Measurements from ENCODE around the gene CHRNE.
"Not testable (repeated sequence)": the region's sequence is repeated elsewhere in the genome, so short reads cannot be mapped to it uniquely, and the experiment has no call there.

The CHRNE gene

DNA sequence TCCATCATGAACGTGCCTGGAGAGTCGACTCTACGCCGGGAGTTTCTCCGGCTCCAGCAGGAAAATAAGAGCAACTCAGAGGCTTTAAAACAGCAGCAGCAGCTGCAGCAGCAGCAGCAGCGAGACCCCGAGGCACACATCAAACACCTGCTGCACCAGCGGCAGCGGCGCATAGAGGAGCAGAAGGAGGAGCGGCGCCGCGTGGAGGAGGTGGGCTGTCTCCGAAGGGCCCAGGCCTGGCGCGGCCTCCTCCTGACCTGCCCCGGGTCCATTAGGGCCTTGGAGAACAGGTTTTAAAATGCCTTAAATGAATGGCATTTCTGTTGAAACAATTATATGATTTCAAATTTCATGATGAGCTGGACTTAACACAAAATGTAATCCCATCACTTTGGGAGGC, 15.3 kb downstream of the CHRNE start:
- DNase-seq (ENCODE audit: low spot score): no peak

DNA sequence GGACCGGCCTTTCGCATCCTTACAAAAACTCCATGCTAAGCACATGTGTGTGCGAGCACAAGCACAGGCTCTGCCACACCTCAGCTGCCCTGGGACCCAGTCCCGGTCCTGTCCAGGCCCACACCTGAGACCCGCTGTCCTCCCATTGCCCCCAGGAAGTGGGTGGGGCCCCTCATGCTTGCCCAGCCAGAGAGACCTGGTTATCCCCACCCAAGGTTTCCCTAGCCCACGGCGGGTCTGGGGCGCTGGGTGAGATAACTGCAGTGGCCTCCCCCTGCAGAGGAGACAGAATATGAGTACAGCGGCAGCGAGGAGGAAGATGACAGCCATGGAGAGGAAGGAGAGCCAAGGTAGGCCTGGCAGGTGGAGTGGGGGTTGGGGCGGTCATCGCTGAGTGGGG, 16.1 kb downstream of the CHRNE start:
- DNase-seq (ENCODE audit: low spot score): no peak

DNA sequence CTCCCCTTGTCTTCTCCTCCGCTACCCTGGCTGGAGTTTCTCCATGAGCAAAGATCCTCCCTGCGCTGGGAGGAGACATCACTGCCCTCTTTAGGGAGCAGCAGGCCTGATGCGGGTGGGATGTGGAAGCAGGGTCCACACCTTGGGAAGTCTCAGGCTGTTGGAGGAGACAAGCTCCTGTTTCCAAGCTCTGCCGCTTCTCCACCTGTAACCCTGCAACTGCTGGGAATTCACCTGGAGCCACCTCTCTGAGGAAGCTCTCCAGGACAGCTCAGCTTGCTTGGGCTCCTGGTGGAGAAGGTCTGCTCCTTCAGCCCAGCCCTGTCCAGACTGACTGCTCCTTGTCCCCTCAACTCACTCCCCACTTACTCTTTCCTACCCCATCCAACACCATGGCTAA, 18.4 kb downstream of the CHRNE start:
- no peak for DNase-seq (ENCODE audit: low spot score)

DNA sequence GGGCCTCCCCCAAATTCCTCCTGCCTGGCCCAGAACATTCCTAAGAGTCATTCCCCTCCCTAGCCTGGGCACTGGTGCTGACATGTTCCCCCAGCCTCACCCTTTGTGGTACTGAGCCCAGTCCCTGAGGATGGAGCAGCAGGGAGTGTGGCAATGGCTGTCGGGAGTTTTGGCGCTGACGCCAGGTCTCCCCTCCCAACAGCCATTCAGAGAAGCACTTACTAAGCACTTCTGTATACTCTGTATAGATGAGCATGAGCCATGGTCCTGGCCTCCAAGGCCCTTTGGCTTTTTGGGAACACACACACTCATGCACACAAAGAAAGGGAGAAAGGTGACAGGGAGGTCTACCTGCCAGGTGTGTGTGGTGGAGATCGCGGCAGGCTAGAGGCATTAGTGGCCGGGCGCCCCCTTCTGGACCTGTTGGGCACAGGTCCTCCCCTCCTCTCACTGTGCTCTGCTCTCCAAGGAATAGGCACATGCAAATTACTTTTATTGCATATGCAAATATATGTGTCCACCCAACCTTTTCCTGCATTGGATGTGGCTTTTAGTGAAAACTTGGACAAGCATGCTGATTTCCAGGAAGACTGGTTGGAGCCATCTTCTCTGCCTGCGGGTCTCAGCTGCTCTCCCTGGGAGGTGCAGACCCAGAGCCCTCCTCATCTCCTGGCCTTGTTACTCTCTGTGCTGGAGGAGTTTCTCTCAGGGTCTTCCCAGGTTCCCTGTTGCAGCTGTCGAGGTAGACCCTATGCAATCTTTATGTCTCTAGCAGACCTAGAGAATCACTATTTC, 20.9 kb downstream of the CHRNE start:
- DNase-seq (ENCODE audit: low spot score): peak; percentile 70

DNA sequence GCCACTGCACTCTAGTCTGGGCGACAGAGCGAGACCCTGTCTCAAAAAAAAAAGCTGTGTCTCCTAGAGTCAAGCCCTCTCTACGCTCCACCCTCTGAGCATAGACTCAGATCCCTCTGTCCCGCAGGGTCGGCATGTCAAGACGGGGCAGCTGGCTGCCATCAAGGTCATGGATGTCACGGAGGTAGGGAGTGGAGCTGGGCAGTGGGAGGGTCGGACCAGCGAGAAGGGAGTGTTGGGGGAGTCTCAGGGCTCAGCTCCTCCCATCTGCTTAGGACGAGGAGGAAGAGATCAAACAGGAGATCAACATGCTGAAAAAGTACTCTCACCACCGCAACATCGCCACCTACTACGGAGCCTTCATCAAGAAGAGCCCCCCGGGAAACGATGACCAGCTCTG, 22.0 kb downstream of the CHRNE start:
- DNase-seq (ENCODE audit: low spot score): no peak

DNA sequence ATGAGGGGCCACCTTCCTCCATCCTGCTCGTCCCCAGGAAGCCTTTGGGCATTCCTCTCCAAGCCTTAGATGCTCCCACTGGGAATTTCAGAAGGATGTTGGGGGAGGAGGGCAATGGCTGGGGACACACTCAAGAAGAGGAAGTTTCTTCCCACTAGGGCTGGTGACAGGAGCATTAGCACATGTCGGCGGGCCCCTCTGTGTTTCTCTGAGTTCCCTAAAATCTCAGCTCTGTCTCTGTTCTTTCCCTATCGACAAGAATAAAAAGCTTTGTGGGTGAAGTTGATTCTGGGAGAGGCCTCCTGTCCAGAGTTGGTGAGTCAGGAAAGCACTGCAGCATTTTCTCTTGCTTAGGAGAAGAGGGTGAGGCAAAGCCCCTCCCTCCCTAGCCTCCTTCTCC, 23.3 kb downstream of the CHRNE start:
- no peak for DNase-seq (ENCODE audit: low spot score)

DNA sequence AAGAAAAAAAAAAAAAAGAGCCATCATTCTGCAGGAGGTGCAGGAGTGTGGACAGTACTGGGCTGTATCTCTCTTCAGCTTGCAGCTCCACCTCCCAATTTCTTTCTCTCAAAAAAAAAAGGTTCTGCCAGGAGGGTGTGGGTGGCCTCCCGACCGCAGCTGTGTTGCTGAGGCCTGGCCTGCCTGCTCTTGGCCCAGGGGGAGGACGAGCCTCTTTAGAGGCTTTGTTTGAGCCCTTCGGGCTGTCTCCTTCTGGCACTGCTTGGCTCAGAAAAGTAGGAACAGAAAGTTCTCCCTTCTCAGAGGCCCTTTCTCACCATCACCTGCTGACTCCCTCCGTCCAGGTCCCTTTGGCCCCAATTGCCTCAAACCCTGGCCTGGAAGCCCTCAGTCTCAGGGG, 25.8 kb downstream of the CHRNE start:
- DNase-seq (ENCODE audit: low spot score): no peak

DNA sequence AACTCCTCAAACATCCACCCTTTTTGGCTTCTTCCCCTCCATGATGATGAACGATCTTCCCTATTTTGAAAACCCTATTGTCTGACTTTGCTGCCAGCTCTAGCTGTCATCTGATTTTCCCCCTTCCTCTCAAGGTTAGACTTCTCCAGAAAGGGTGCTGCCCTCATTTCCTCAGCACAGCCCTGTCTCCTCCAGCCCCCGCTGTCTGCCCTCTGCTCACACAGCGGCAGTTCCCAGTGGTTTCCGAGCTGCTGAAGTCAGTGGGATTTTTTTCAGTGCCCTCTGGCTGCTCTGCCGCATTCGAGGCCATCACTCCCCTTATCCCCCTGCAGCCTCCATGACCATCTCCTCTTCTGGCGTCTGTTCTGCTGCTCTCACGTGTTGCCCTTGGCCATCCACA, 30.1 kb downstream of the CHRNE start:
- no peak for DNase-seq (ENCODE audit: low spot score)

DNA sequence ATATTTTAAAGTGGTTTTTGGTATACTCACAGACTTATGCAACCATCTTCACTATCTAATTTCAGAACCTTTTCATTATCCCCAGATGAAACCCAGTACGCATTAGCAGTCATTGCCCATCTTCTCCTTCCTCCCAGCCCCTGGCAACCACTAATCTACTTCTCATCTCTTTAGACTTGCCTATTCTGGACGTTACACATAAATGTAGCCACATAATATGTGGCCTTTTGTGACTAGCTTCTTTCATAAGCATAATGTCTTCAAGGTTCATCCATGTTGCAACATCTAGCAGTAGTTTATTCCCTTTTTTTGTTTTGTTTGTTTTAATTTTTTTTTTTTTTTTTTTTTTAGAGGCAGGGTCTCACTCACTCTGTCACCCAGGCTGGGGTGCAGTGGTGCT, 32.0 kb downstream of the CHRNE start:
- no peak for DNase-seq (ENCODE audit: low spot score)

DNA sequence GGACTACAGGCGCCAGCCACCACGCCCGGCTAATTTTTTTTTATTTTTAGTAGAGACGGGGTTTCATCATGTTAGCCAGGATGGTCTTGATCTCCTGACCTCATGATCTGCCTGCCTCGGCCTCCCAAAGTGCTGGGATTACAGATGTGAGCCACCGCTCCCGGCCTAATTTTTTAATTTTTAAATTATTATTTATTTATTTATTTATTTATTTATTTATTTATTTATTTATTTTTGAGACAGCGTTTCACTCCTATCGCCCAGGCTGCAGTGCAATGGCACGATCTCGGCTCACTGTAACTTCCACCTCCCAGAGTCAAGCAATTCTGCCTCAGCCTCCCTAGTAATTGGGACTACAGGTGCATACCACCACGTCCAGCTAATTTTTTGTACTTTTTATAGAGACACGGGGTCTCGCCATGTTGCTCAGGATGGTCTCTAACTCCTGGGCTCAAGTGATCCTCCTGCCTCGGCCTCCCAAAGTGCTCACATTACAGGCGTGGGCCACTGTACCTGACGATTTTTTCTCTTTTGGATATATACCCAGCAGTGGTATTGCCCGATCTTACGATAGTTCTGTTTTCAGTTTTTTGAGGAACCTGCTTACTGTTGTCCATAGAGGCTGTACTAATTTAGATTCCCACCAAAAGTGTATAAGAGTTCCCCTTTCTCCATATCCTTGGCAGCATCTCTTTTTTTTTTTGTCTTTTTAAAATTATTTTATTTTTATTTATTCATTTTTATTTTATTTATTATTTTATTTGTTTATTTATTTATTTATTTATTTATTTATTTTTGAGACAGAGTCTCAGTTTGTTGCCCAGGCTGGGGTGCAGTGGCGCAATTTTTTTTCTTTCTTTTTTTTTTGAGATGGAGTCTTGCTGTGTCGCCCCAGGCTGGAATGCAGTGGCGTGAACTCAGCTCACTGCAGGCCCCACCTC, 33.6 kb downstream of the CHRNE start:
- DNase-seq (ENCODE audit: low spot score): not testable (repeated sequence)

DNA sequence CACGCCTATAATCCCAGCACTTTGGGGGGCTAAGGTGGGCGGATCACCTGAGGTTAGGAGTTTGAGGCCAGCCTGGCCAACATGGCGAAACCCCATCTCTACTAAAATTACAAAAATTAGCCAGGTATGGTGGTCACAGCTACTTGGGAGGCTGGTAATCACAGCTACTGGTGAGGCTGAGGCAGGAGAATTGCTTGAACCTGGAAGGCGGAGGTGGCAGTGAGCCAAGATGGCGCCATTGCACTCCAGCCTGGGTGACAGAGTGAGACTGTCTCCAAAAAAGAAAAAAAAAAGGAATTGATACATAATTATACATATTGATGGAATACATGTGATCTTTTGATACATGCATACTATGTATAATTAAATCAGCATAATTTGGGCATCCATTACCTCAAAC, 35.4 kb downstream of the CHRNE start:
- DNase-seq (ENCODE audit: low spot score): not testable (repeated sequence)

DNA sequence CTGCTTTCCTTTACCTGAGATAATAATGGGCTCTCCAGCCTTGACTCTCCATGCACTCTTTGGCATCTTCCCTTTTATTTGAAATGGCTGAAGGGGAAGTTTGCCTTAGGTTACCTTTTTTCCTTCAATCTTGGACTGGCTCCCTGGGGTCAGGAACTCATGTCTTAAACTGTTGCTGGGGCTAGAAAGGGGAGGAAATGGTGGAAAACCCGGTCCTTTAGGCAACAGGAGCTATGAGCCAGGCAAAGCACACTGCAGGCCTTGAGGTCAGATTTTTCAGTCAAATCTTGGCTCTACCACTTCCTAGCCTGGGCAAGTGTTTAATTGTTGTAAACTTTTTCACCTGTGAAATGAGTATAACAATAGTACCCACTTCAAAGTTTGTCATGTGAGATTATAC, 39.6 kb downstream of the CHRNE start:
- DNase-seq (ENCODE audit: low spot score): no peak

DNA sequence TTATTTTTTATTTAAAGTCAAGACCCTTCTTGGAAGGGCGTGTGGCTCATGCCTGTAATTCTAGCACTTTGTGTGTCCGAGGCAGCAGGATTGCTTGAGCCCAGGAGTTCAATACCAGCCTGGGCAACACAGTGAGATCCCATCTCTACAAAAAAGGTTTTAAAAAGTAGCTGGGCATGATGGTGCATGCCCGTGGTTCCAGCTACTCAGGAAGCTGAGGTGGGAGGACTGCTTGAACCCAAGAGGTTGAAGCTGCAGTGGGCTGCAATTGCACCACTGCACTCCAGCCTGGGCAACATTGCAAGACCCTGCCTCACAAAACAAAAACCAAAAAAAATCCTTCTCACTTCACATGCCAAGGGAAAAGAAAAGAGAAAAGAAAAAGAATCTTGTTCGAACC, 40.2 kb downstream of the CHRNE start:
- DNase-seq (ENCODE audit: low spot score): no peak

DNA sequence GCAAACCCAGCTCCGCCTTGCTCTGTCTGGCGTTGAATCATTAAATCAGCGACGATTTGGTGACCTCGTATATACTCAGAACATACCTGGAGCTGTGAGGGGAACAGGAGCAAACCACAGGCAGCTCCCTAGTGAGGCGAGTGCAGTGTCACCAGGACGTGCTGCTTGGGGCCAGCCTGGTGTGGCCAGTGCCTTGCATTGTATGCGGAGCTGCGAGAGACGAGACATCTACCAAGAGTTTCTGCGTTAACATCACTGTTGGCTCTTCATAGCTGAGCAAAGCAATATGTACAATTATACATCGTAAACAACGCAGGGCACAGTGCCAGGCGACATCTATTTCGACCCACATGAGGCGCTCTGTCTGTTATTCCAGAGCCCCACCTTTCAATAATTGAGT, 41.8 kb downstream of the CHRNE start:
- DNase-seq (ENCODE audit: low spot score): no peak

DNA sequence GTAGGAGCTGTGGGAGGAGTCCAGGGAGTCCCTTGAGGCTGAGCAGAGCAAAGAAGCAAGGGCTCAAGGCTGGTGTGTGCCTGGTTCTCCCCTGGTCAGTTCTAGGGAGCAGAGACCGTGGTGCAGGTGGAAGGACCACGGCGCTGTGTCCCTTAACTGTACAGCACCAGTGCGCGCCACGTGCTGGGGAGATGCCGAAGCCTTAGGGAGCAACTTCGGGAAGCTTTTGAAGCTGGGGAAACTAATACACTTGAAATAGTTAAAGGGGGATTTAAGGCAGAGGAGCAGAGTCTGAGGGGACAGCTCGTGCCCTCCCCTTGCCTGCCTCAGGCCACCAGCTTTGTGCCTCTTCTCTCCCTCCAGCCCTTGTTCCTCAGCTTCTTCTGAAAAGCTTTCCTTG, 42.2 kb downstream of the CHRNE start:
- no peak for DNase-seq (ENCODE audit: low spot score)

DNA sequence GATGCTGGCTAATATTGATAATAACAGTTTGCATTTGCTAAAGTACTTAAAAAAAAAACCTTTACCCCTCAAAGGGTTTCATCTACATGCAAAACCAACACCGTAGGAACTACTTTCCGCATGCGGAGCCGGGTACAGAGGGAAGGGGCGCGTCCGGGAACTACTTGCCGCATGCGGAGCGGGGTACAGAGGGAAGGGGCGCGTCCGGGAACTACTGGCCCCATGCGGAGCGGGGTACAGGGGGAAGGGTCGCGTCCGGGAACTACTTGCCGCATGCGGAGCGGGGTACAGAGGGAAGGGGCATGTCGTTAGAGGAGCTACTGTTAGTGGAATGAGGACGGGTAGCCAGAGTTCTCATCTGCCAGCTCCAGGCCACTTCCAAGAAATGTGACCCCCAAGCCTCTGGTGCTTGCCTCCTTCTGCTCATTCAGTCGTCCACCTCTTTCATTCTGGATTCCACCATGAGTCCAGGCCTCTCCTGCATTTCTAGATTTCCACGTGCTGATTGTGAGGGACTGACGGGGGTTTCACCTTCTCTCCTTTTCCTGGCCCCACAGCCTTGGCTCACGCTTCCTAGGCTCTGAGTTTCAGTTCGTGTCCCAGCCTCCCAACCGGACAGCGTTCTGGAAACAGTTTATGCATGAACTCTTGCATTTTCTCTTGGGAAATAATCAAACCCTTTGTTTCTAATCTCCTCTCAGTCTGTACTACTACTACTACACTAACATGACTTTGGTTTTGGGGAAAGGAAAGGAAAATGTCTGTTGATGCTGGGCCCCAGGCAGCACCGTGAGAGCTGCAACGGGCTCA, 42.9 kb downstream of the CHRNE start:
- DNase-seq (ENCODE audit: low spot score): no peak

DNA sequence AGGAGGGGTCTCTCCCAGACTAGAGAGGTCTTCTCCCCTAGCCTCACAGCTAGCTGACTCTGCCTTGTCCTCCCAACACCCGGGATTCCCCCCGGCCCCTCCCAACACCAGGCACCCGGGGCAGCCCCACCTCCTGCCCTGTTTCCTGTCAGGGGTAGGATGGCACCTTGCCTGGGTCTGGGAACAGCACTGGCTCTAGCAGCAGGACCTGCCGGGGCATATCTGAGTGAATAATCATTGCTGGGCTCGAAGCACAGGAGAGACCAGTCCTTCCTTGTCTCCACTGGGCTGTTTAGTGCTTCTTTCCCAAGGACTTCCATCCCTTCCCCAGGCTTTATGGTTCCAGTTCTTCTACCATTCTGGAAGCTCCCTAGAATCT, 44.0 kb downstream of the CHRNE start:
- peak; percentile 52 for DNase-seq (ENCODE audit: low spot score)

DNA sequence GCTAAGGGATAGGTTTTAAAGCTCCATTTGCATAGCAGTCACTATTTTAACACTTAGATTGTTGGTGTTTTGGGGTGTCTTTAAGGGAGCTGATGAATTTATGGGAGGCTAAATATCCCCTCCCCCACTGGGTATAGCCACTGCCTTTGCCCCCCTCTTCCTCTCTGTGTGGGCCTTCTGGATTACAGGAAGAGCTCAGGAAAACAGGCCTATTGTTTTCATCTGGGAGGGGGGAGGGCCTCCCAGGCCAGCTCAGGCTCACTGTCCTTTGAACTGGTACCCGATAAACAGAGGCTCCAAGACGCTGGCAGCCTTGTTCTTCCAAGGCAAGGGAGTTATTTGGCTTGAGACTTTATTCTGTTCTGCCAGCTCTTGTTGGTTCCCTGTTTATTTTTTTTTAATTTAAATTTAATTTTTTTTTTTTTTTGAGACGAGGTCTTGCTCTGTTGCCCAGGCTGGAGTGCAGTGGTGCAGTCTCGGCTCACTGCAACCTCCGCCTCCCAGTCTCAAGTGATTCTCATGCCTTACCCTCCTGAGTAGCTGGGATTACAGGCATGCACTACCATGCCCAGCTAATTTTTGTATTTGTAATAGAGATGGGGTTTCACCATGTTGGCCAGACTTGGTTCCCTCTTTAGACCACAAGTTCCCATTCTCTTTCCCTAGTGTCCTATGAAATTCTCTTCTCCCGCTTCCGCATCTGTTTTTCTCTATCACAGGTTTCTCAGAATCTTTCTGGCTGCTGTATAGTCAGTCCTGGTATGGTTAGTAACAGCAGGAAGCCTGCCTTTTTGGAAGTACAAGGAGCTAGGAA, 44.6 kb downstream of the CHRNE start:
- no peak for DNase-seq (ENCODE audit: low spot score)

DNA sequence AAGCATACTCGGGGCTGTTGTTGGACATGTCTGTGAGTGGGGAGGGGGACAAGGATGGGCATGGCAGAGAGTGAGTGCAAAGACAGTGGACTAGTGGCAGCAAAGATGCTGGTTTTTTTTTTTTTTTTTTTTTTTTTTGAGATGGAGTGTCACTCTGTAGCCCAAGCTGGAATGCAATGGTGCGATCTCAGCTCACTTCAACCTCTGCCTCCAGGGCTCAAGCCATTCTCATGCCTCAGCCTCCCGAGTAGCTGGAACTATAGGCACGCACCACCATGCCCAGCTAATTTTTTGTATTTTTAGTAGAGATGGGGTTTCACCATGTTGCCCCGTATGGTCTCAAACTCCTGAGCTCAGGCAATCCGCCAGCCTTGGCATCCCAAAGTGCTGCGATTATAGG, 45.6 kb downstream of the CHRNE start:
- DNase-seq (ENCODE audit: low spot score): not testable (repeated sequence)

DNA sequence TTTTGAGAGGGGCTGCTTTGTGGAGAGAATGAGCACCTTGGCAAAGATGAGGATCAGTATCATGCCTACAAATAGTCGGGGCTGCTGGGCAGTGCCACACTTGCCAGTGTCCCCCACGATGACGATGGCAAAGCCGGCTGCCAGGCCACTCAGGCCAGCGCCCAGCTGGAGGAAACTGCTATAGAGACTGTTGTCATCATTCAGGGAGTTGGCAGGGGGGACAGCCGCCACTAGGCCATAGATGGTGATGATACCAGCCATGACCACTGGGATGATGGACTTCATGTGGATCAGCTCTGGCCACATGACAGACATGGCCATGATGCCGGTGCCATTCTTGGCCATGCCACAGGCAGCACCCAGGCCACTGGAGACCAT, 46.0 kb downstream of the CHRNE start:
- no peak for DNase-seq (ENCODE audit: low spot score)

DNA sequence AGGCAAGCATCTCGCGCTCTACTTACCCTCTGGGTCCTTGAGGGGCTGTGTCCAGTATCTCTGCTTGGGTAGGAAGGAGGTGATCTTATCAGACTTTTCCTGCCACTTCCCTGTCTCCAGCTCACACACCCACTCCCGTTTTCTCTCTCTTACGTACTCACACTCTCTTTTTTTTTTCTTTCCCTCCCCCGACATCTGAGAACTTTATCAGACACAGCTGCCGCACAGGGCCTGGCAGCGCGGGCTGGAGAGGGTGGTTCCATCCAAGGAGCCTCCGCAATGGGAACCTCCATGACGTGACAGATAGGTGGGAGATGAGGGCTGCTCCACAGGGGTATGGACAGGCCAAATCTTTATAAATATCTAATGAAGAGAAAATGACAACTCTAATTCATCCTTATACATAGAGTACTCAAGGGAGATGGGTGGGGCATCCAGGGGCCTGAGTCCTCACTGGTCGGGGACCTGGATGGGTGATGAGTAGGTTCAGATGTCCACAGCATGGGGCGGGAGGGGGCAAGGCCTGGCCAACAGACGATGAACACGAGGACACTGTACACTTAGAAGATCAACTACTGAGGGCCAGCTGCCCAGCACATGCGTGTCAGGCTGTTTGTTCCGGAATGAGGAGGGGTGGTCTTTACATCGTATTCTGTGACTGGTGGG, 46.5 kb downstream of the CHRNE start:
- DNase-seq (ENCODE audit: low spot score): no peak

Data from cerebellar cortex (tissue), 1 donor.